Ishikawa (cell line): Measurements from ENCODE around the gene UBAC2.

Experiments
- EP300 ChIP-seq: IDR thresholded peaks from 2 replicates; pipeline ENCODE4 v1.6.1; 2012; ENCODE audit warnings: borderline replicate concordance
- NFIC ChIP-seq: IDR thresholded peaks from 2 replicates; pipeline ENCODE4 v1.6.1; 2012
- RAD21 ChIP-seq: IDR thresholded peaks from 2 replicates; pipeline ENCODE4 v1.6.1; 2012; ENCODE audit warnings: low read depth
- TAF1 ChIP-seq: IDR thresholded peaks from 2 replicates; pipeline ENCODE4 v1.6.1; 2012; ENCODE audit warnings: low read depth, mild to moderate bottlenecking
- TCF12 ChIP-seq: IDR thresholded peaks from 2 replicates; pipeline ENCODE4 v1.6.1; 2012; ENCODE audit warnings: low read depth
- TEAD4 ChIP-seq: IDR thresholded peaks from 2 replicates; pipeline ENCODE4 v1.6.1; 2012
- TF ChIP-seq, protein P1 (sequence below): IDR thresholded peaks from 2 replicates; pipeline ENCODE4 v1.6.1; 2012; ENCODE audit warnings: low read depth, mild to moderate bottlenecking
- TF ChIP-seq, protein P2 (sequence below): IDR thresholded peaks from 2 replicates; pipeline ENCODE4 v1.6.1; 2012
- TF ChIP-seq, protein P3 (sequence below): IDR thresholded peaks from 2 replicates; pipeline ENCODE4 v1.6.1; 2012

DNA sequence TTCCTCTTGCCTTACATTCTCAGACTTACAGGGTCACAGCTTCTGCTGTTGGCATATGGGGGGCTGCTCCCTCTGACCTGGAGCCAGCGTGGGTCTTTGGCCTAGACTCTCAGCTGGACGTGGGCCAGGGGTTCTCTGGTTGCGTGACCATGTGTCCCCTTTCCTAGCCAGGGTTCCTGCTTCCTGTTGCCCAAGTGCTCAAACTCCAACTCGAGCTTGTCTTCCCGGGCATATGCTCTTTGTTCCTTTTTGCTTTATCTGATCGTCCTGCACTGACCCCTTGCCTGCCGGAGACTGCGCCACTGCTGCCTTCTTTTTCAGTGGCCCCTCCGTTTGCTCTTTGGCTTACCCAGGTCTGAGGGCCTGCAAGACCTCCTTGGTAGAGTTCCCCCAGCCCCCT is 131.8 kb downstream of the UBAC2 start:
- TF ChIP-seq EP300 (no peak), RAD21 (no peak), TCF12 (no peak), TAF1 (no peak), TEAD4 (no peak), NFIC (no peak)
- TF ChIP-seq, protein P1, sequence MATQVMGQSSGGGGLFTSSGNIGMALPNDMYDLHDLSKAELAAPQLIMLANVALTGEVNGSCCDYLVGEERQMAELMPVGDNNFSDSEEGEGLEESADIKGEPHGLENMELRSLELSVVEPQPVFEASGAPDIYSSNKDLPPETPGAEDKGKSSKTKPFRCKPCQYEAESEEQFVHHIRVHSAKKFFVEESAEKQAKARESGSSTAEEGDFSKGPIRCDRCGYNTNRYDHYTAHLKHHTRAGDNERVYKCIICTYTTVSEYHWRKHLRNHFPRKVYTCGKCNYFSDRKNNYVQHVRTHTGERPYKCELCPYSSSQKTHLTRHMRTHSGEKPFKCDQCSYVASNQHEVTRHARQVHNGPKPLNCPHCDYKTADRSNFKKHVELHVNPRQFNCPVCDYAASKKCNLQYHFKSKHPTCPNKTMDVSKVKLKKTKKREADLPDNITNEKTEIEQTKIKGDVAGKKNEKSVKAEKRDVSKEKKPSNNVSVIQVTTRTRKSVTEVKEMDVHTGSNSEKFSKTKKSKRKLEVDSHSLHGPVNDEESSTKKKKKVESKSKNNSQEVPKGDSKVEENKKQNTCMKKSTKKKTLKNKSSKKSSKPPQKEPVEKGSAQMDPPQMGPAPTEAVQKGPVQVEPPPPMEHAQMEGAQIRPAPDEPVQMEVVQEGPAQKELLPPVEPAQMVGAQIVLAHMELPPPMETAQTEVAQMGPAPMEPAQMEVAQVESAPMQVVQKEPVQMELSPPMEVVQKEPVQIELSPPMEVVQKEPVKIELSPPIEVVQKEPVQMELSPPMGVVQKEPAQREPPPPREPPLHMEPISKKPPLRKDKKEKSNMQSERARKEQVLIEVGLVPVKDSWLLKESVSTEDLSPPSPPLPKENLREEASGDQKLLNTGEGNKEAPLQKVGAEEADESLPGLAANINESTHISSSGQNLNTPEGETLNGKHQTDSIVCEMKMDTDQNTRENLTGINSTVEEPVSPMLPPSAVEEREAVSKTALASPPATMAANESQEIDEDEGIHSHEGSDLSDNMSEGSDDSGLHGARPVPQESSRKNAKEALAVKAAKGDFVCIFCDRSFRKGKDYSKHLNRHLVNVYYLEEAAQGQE: no peak
- TF ChIP-seq, protein P2, sequence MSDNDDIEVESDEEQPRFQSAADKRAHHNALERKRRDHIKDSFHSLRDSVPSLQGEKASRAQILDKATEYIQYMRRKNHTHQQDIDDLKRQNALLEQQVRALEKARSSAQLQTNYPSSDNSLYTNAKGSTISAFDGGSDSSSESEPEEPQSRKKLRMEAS: no peak
- TF ChIP-seq, protein P3, sequence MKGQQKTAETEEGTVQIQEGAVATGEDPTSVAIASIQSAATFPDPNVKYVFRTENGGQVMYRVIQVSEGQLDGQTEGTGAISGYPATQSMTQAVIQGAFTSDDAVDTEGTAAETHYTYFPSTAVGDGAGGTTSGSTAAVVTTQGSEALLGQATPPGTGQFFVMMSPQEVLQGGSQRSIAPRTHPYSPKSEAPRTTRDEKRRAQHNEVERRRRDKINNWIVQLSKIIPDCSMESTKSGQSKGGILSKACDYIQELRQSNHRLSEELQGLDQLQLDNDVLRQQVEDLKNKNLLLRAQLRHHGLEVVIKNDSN: no peak
